Smooth muscle cell (in vitro differentiated cells): ENCODE results near the gene NMRAL1. TPM values are rescaled to one million over a fixed set of nuclear protein-coding genes. Genes with fewer than 3 reads are reported as not detected.

Experiments
- DNase-seq: peaks from one replicate; lab custom pipeline; 2025; ENCODE audit not compliant: unreplicated experiment; lab: John Stamatoyannopoulos, UW
- H2AFZ ChIP-seq: fragments of 200-600 bp; sonication (generic); 2 replicates; pipeline ENCODE4 v1.6.0; 2016; ENCODE audit warnings: antibody characterized with exemption, low read depth, mild to moderate bottlenecking
- H3F3A ChIP-seq: fragments of 200-600 bp; sonication (generic); 2 replicates; pipeline ENCODE4 v1.6.0; 2017; ENCODE audit warnings: antibody characterized with exemption, low read depth
- H3K27ac ChIP-seq: fragments of 200-600 bp; sonication (generic); 2 replicates; pipeline ENCODE4 v1.5.1; 2016; ENCODE audit warnings: low read depth, mild to moderate bottlenecking
- H3K27me3 ChIP-seq: fragments of 200-600 bp; sonication (generic); 2 replicates; pipeline ENCODE4 v1.6.1; 2016; ENCODE audit warnings: low read depth, mild to moderate bottlenecking
- H3K36me3 ChIP-seq: fragments of 200-600 bp; sonication (generic); 2 replicates; pipeline ENCODE4 v1.5.1; 2016; ENCODE audit warnings: low read depth
- H3K4me1 ChIP-seq: fragments of 200-600 bp; sonication (generic); 2 replicates; pipeline ENCODE4 v1.5.1; 2016; ENCODE audit warnings: low read depth
- H3K4me2 ChIP-seq: fragments of 200-600 bp; sonication (generic); 2 replicates; pipeline ENCODE4 v1.6.0; 2016; ENCODE audit warnings: mild to moderate bottlenecking
- H3K4me3 ChIP-seq: fragments of 200-600 bp; sonication (generic); 2 replicates; pipeline ENCODE4 v1.5.1; 2016; ENCODE audit warnings: mild to moderate bottlenecking
- H3K79me2 ChIP-seq: fragments of 200-600 bp; sonication (generic); 2 replicates; pipeline ENCODE4 v1.6.0; 2016; ENCODE audit warnings: low read depth, mild to moderate bottlenecking
- H3K9ac ChIP-seq: fragments of 200-600 bp; sonication (generic); 2 replicates; pipeline ENCODE4 v1.6.0; 2016; ENCODE audit warnings: low read depth
- H3K9me3 ChIP-seq: fragments of 200-600 bp; sonication (generic); replicated peaks from 2 replicates; pipeline ENCODE4 v1.5.1; 2016; ENCODE audit warnings: low read depth
- H4K20me1 ChIP-seq: fragments of 200-600 bp; sonication (generic); 2 replicates; pipeline ENCODE4 v1.6.0; 2016; ENCODE audit warnings: low read depth
- WGBS: methylation state at CpG from one replicate; pipeline ENCODE4 v1.1.7; 2016; ENCODE audit warnings: low lambda C conversion rate; 5-methylcytosine and 5-hydroxymethylcytosine counted together
- polyA plus RNA-seq: library from polyadenylated mRNA; unstranded; fragments of >200 nt; fragmentation: Nextera tagmentation; extraction: Ambion mirVana; gene quantifications from 2 replicates; pipeline ENCODE4 v1.2.1, GENCODE V29; 2016
- total RNA-seq: library from RNA; depleted of rRNA; stranded (reverse); fragments of >200 nt; gene quantifications from 2 replicates; pipeline ENCODE4 v1.2.3, GENCODE V29; 2014
- TF ChIP-seq, protein P1 (sequence below): fragments of 200-600 bp; sonication (generic); IDR thresholded peaks from 2 replicates; pipeline ENCODE4 v1.5.1; 2017; ENCODE audit warnings: borderline replicate concordance, mild to moderate bottlenecking, antibody characterized with exemption; ENCODE audit not compliant: insufficient read depth, poor library complexity, severe bottlenecking

The NMRAL1 gene
- total and polyA plus RNA-seq, 2 experiments from 2014 or later = 27.1 to 51.8 TPM

DNA sequence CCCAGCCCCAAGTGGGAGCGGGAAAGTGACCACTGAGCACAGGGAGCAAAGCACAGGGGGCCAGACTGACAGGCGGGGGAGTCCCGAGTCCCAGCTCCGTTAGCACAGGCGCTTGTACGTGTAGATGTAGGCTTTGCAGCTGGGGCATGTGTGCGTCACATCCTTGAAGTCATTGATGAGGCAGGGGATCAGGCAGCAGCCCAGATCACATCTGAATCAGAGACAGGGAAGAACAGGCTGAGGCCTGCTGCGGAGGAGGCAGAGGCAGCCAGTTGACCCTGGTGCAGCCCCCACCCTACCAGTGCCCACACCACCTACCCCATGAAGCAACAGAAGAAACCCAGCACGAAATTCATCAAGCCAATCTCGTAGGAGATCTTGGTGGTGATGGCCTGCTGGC lies 38.0 kb upstream of the NMRAL1 start:
- H3K27me3 ChIP-seq = no peaks in the 10 kb centered on the region
- H3K4me3 ChIP-seq = no peak overlapping the region
- H2AFZ ChIP-seq = no peak overlapping the region
- TF ChIP-seq, protein P1, sequence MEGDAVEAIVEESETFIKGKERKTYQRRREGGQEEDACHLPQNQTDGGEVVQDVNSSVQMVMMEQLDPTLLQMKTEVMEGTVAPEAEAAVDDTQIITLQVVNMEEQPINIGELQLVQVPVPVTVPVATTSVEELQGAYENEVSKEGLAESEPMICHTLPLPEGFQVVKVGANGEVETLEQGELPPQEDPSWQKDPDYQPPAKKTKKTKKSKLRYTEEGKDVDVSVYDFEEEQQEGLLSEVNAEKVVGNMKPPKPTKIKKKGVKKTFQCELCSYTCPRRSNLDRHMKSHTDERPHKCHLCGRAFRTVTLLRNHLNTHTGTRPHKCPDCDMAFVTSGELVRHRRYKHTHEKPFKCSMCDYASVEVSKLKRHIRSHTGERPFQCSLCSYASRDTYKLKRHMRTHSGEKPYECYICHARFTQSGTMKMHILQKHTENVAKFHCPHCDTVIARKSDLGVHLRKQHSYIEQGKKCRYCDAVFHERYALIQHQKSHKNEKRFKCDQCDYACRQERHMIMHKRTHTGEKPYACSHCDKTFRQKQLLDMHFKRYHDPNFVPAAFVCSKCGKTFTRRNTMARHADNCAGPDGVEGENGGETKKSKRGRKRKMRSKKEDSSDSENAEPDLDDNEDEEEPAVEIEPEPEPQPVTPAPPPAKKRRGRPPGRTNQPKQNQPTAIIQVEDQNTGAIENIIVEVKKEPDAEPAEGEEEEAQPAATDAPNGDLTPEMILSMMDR = no peak
- H3K4me2 ChIP-seq = no peak overlapping the region
- WGBS = 98% methylated on average over 10 of the region's 10 CpGs
- H3K36me3 ChIP-seq = no peaks in the 10 kb centered on the region
- no peak for DNase-seq
- no peak overlapping the region for H3K27ac ChIP-seq
- no peaks in the 10 kb centered on the region for H3K4me1 ChIP-seq
- H3K9ac ChIP-seq = no peak overlapping the region
- H4K20me1 ChIP-seq = peaks cover 68% of the 10 kb centered on the region
- peaks cover 7% of the 10 kb centered on the region for H3K79me2 ChIP-seq
- H3K9me3 ChIP-seq = no peaks in the 10 kb centered on the region
- no peaks in the 10 kb centered on the region for H3F3A ChIP-seq

DNA sequence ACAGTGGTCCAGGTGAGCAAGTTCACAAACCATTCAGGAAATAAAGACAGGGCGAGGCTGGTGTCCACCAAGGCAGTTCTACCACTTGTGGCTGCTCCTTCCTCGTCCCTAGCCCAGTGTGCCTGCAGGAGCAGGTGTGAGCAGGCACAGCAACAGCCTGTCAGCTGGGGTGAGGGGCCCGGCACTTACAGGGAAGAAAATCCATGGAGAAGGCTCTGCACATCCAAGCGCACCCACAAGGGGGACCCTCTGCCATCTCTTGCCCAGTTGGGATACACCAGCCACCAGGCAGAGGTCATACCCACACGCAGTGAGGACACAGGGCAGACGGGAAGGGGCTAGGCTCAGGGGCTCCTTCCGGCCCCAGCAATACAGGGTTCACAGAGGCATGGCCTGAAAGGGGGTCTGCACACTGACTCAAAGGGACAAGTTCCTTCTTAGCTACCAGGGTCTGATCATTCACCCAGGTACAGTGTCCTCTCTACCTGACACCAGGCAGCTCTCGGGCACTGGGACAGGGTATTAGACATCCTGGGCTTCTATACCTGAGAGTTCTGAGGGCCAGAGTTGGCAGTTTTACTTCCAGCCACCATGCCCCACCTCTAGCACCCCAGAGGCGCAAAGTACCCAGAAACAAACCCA lies 37.1 kb upstream of the NMRAL1 start:
- H3K4me2 ChIP-seq = no peak overlapping the region
- no peak overlapping the region for H3K4me3 ChIP-seq
- H4K20me1 ChIP-seq = peaks cover 64% of the 10 kb centered on the region
- H2AFZ ChIP-seq = no peak overlapping the region
- no peaks in the 10 kb centered on the region for H3K9me3 ChIP-seq
- 80% methylated on average over 9 of the region's 9 CpGs for WGBS
- no peaks in the 10 kb centered on the region for H3K36me3 ChIP-seq
- no peaks in the 10 kb centered on the region for H3K27me3 ChIP-seq
- DNase-seq = no peak
- H3K79me2 ChIP-seq = peaks cover 4% of the 10 kb centered on the region
- no peaks in the 10 kb centered on the region for H3F3A ChIP-seq
- no peaks in the 10 kb centered on the region for H3K4me1 ChIP-seq
- TF ChIP-seq, protein P1 = peak; percentile 50
- H3K27ac ChIP-seq = no peak overlapping the region
- no peak overlapping the region for H3K9ac ChIP-seq

- H3K27me3 ChIP-seq = no peaks in the 10 kb centered on the region
- H3K4me3 ChIP-seq = no peak overlapping the region
- TF ChIP-seq, protein P1 = no peak
- no peaks in the 10 kb centered on the region for H3K4me1 ChIP-seq
- H3K4me2 ChIP-seq = no peak overlapping the region
- no peak overlapping the region for H2AFZ ChIP-seq
- H4K20me1 ChIP-seq = peaks cover 64% of the 10 kb centered on the region
- 91% methylated on average over 14 of the region's 14 CpGs for WGBS
- H3K9me3 ChIP-seq = no peaks in the 10 kb centered on the region
- no peaks in the 10 kb centered on the region for H3F3A ChIP-seq
- H3K36me3 ChIP-seq = no peaks in the 10 kb centered on the region
- H3K27ac ChIP-seq = no peak overlapping the region
- no peak for DNase-seq
- H3K9ac ChIP-seq = no peak overlapping the region
- peaks cover 4% of the 10 kb centered on the region for H3K79me2 ChIP-seq
These were observed 36.5 kb upstream of the NMRAL1 start for GRCh38 chr16:4510747-4511426.
